GM18907 (cell line): Measurements from ENCODE around the gene CACNA1S.

Source experiments
- ATAC-seq: cut with Tn5 transposase; IDR thresholded peaks from one replicate; pipeline ENCODE4 v1.9.1; 2021; ENCODE audit warnings: mild to moderate bottlenecking, moderate library complexity; ENCODE audit not compliant: unreplicated experiment

The CACNA1S gene

GRCh38 chr1:201039418-201039817 lies 72.8 kb downstream of the CACNA1S start:
- no peak for ATAC-seq

- no peak for ATAC-seq
These were observed 73.9 kb downstream of the CACNA1S start for GRCh38 chr1:201038186-201038876.

GRCh38 chr1:201036188-201036842 lies 75.9 kb downstream of the CACNA1S start:
- no peak for ATAC-seq

- no peak for ATAC-seq
These were observed 77.6 kb downstream of the CACNA1S start for GRCh38 chr1:201034671-201035070.

- no peak for ATAC-seq
These were observed 79.8 kb downstream of the CACNA1S start for GRCh38 chr1:201032408-201032807.

- ATAC-seq = no peak
These were observed 83.8 kb downstream of the CACNA1S start for GRCh38 chr1:201028461-201028889.

GRCh38 chr1:201026836-201027235 lies 85.4 kb downstream of the CACNA1S start:
- ATAC-seq = no peak

- no peak for ATAC-seq
These were observed 86.0 kb downstream of the CACNA1S start for GRCh38 chr1:201026234-201026633.

GRCh38 chr1:201025571-201026002 lies 86.6 kb downstream of the CACNA1S start:
- no peak for ATAC-seq

- no peak for ATAC-seq
These were observed 87.6 kb downstream of the CACNA1S start for GRCh38 chr1:201024625-201024998.

- ATAC-seq = no peak
These were observed 88.2 kb downstream of the CACNA1S start for GRCh38 chr1:201023920-201024624.

- ATAC-seq = peak; percentile 61
These were observed 88.7 kb downstream of the CACNA1S start, which contains the start of gene KIF21B for GRCh38 chr1:201023517-201023902. Gene KIF21B (minus strand): TSS chr1:201023714. CDS start chr1:201023383, 331 bp downstream.

GRCh38 chr1:201022820-201023516 lies 89.3 kb downstream of the CACNA1S start:
- no peak for ATAC-seq

GRCh38 chr1:201022493-201022819 lies 89.8 kb downstream of the CACNA1S start:
- ATAC-seq = no peak

GRCh38 chr1:201021630-201022492 lies 90.4 kb downstream of the CACNA1S start:
- no peak for ATAC-seq

- ATAC-seq = no peak
These were observed 91.3 kb downstream of the CACNA1S start for GRCh38 chr1:201020721-201021629.

GRCh38 chr1:201020040-201020591 lies 92.1 kb downstream of the CACNA1S start:
- ATAC-seq = no peak

- peak; percentile 58 for ATAC-seq
These were observed 92.8 kb downstream of the CACNA1S start for GRCh38 chr1:201019321-201019977.

GRCh38 chr1:201017828-201018163 lies 94.4 kb downstream of the CACNA1S start:
- ATAC-seq = no peak
